Lower leg skin (tissue), 4 donors: ENCODE measurements around the gene TOX4. TPM values are rescaled to one million over a fixed set of nuclear protein-coding genes. Genes with fewer than 3 reads are reported as not detected.
A peak's percentile ranks its signal among the peaks of the same experiment; 100 is the strongest.

ENCODE experiments used
- DNase-seq, 2 donors: peaks; one replicate each; pipeline ENCODE4 v3.0.0-alpha.2; 2019; ENCODE audit warnings: low spot score in 2 of 2
- H3K4me3 ChIP-seq: fragments of 200-600 bp; sonication (generic); 2 replicates; pipeline ENCODE4 v1.5.1; 2017; ENCODE audit warnings: mild to moderate bottlenecking, low read depth; ENCODE audit not compliant: poor library complexity, severe bottlenecking
- CTCF ChIP-seq, 3 donors: fragments of 450-650 bp; IDR thresholded peaks; one replicate each; pipeline ENCODE4 v1.5.1; 2016; ENCODE audit warnings: antibody characterized with exemption in 3 of 3, mild to moderate bottlenecking in 3 of 3, moderate library complexity in 2 of 3
- POLR2A ChIP-seq, 2 donors: fragments of 450-650 bp; IDR thresholded peaks; one replicate each; pipeline ENCODE4 v1.6.1; 2016 to 2017; ENCODE audit warnings: antibody characterized with exemption in 2 of 2, mild to moderate bottlenecking in 1 of 2, moderate library complexity in 1 of 2
- WGBS, 2 donors: methylation state at CpG; one replicate each; pipeline ENCODE4 v1.1.5; 2018; 5-methylcytosine and 5-hydroxymethylcytosine counted together
- intact Hi-C: fragments of 100-400 bp; cut with DNase I; formaldehyde crosslinking; loops from one replicate; pipeline ENCODE4 v1.15.0; 2023; ENCODE audit warnings: low total_unique reads
- total RNA-seq, 4 donors: library from RNA; depleted of rRNA; stranded (reverse); fragments of >200 nt; gene quantifications; one replicate each; pipeline ENCODE4 v1.1.0, GENCODE V29; 2016

The TOX4 gene
- total RNA-seq, 4 donors from 2014 or later = 69.8 to 94.9 (median 75.7) TPM

DNA sequence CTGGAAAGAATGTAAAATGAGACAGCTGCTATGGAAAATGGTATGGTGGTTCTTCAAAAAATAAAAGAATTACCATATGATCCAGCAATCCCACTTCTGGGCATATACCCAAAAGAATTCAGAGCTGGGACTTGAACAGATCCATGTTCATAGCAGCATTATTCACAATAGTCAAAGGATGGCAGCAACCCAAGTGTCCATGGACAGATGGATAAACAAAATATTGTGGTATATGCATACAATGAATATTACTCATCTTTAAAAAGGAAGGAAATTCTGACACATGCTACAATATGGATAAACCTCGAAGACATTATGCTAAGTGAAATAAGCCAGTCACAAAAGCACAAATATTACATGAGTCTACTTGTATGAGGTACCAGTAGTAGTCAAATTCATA, 9.4 kb upstream of the TOX4 start:
- H3K4me3 ChIP-seq = no peak overlapping the region
- intact Hi-C loops = no loop called here
- no peak for TF ChIP-seq CTCF (IDR thresholded peaks at IDR 0.05)
- WGBS, 2 donors = 44 to 52% methylated on average over 1 of the region's 1 CpG
- DNase-seq = no peak

GRCh38 chr14:21475767-21476522, 1.1 kb upstream of the TOX4 start:
- peak overlapping the region; percentile 29 for H3K4me3 ChIP-seq
- no peak for TF ChIP-seq CTCF (IDR thresholded peaks at IDR 0.05)
- TF ChIP-seq POLR2A (IDR thresholded peaks at IDR 0.05) = no peak
- intact Hi-C loops = loop anchor here (2.0 kb wide), 1 partner anchor 55 kb away; no protein-coding TSS in a partner anchor
- WGBS, 2 donors = 35 to 36% methylated on average over 10 of the region's 10 CpGs
- DNase-seq = no peak

DNA sequence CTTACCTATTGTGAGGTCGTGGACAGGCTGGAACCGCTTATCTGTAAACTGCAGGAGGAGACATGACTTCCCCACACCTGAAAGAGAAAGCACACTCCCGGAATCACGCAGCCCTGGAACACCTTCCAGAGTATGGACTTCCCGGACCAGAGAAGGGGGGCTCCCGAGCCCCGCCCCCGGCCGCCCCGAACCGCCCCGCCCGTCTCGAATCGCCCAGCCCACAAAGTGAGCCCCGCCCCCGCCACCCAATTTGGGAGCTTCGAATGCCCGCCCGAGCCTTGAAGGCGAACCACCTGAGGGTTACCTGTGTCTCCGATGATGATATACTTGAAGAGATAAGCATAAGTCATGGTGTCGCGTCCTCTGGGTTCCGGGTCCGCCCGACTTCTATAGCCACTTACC, 471 bp upstream of the TOX4 start:
- WGBS, 2 donors = 1% methylated on average over 26 of the region's 27 CpGs
- H3K4me3 ChIP-seq = peak overlapping the region; percentile 29
- TF ChIP-seq POLR2A (IDR thresholded peaks at IDR 0.05) (no peak), CTCF (IDR thresholded peaks at IDR 0.05) (no peak)
- peak in 1 of 2 donors; percentile 98 for DNase-seq
- intact Hi-C loops = loop anchor here (2.0 kb wide), 1 partner anchor 54 kb away; no protein-coding TSS in a partner anchor

DNA sequence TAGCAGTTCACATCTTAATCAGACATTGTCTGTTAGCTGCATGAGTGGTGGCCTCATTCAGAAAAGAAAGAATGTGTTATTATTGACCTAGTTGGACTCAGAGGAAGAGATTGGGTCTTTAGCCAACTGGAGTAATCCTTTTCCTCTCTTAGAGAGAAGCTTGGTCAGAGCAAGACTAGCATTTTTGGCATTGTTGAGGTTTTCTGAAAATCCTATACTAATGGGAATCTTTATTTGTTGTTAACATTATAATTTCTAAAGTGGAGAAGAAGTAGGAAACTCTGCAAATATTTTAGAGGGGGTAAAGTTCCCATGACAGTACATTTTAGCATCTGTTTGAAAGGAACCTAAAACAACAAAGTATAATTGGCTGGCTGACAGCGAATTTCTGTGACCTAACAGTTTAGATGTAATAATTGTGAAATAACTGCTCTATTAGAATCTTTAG, 9.7 kb downstream of the TOX4 start:
- no peak for DNase-seq
- TF ChIP-seq CTCF (IDR thresholded peaks at IDR 0.05) (no peak), POLR2A (IDR thresholded peaks at IDR 0.05) (no peak)
- no peak overlapping the region for H3K4me3 ChIP-seq
- WGBS, 2 donors = 85 to 89% methylated on average over 1 of the region's 1 CpG
- intact Hi-C loops = no loop called here

DNA sequence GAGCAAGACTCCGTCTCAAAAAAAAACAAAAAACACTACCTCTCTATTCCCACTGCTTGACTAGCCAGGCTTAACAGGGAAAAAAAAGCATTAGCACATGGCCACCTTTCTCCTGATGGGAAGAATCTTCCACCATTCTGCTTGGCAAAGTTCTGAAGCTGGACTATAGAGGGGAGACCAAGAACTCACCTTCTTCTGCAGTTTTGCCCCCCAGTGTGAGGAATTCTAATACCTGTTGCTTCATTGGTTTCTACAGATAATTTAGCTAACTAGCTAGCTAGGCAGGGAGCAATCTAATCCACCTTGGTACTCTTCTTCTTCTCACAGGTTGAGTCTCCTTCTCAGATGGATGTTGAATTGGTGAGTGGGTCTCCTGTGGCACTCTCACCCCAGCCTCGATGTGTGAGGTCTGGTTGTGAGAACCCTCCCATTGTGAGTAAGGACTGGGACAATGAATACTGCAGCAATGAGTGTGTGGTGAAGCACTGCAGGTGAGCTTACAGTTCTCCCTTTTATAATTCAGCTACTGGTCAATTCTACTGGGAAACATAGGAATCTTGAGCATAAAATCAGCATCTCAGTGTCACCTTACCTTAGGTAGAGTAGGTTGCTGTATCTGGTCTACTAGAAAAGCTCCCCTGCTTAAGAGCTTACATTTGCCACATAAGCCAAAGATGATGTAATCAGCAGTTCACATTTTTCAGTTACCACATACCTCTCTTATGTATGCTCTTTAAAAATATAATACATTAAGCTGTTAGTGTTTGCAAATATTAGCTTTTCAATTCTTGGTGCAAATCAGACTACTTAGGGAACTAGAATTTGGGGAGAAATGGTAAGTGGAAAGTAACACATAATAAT, 18.1 kb downstream of the TOX4 start:
- no peak overlapping the region for H3K4me3 ChIP-seq
- TF ChIP-seq CTCF (IDR thresholded peaks at IDR 0.05) (no peak), POLR2A (IDR thresholded peaks at IDR 0.05) (no peak)
- 44 to 88% methylated on average over 2 of the region's 2 CpGs for WGBS, 2 donors
- intact Hi-C loops = no loop called here
- DNase-seq = no peak
